Measurements from ENCODE around the gene SNAPIN. TPM values are rescaled to one million over a fixed set of nuclear protein-coding genes. Genes with fewer than 3 reads are reported as not detected.

The SNAPIN gene
- total RNA-seq, 1 experiment from 2014 or later = 23.4 TPM

DNA sequence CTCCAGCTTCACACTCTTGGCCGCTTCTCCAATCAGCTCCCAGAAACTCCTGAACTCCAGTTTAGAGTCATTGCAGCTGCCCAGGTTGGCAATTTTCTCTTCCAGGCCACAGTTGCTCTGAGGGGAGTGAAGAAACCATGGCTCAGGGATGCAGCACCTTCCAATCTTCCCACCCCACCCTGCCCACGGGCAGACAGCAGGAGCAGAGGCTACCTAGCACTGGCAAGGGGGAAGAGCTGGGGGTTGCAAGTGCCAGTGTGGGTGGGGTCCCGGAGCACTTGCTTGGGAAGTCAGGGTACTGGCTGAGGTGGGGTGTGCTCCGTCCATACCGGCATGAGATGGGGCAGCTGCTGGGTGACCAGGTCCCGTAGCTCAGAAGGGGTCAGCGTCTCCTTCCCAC lies 43.6 kb upstream of the SNAPIN start:
- DNase-seq (ENCODE audit: low spot score) (no peak), ATAC-seq (no peak)
- CTCF ChIA-PET = interaction anchor here (0.8 to 14.4 kb wide), 9 partner anchors 11 to 259 kb away, joined by 3 to 230 read pairs (median 7); partner anchors contain the start of genes S100A1, S100A13, S100A2 and S100A4
- Mint-ChIP-seq H3K27ac (no peak overlapping the region), H3K4me1 (peaks cover 41% of the 10 kb centered on the region), H3K36me3 (peaks cover 6% of the 10 kb centered on the region), H3K27me3 (ENCODE audit: low read depth) (no peaks in the 10 kb centered on the region; the same call in 1 of the 2 replicates), H3K9me3 (no peaks in the 10 kb centered on the region), H3K4me3 (no peak overlapping the region)
- TF ChIP-seq ZNF121 (CRISPR knock-in tag; IDR thresholded peaks at IDR 0.05) = no peak
- TF ChIP-seq, protein P1, sequence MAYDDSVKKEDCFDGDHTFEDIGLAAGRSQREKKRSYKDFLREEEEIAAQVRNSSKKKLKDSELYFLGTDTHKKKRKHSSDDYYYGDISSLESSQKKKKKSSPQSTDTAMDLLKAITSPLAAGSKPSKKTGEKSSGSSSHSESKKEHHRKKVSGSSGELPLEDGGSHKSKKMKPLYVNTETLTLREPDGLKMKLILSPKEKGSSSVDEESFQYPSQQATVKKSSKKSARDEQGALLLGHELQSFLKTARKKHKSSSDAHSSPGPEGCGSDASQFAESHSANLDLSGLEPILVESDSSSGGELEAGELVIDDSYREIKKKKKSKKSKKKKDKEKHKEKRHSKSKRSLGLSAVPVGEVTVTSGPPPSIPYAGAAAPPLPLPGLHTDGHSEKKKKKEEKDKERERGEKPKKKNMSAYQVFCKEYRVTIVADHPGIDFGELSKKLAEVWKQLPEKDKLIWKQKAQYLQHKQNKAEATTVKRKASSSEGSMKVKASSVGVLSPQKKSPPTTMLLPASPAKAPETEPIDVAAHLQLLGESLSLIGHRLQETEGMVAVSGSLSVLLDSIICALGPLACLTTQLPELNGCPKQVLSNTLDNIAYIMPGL (CRISPR knock-in tag; IDR thresholded peaks at IDR 0.05) = no peak
- no peak for TF ChIP-seq ZNF138 (CRISPR knock-in tag; conservative IDR thresholded peaks at IDR 0.05)
- TF ChIP-seq ZNF416 (CRISPR knock-in tag; IDR thresholded peaks at IDR 0.05) = no peak
- TF ChIP-seq NFE2L1 (CRISPR knock-in tag; IDR thresholded peaks at IDR 0.05) = no peak
- TF ChIP-seq, protein P2, sequence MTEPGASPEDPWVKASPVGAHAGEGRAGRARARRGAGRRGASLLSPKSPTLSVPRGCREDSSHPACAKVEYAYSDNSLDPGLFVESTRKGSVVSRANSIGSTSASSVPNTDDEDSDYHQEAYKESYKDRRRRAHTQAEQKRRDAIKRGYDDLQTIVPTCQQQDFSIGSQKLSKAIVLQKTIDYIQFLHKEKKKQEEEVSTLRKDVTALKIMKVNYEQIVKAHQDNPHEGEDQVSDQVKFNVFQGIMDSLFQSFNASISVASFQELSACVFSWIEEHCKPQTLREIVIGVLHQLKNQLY (CRISPR knock-in tag; IDR thresholded peaks at IDR 0.05) = no peak
- POLR2A ChIA-PET = interaction anchor here (0.8 to 1.0 kb wide), 2 partner anchors 13 to 19 kb away, joined by 3 read pairs; partner anchors contain the start of gene CHTOP

DNA sequence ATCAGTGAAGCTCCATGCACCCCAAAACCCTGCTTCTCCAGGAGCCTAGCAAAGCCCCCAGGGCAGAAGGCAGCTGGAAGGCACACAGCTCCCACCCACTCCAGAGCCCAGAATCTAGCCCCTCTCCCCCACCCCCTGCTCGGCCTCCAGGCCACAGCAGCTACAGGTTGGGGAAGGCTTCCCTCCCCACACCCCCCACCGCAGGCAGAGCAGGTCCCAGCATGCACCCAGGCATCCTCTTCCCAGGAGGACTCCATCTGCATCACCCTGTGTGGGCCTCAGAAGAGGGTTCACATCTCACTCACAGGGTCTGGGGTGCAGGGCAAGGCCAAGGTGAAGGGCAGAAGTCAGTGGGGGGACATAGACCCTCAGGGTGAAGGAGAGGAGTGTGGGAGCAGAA lies 43.1 kb upstream of the SNAPIN start:
- ChIA-PET CTCF (interaction anchor here (1.2 to 14.4 kb wide), 9 partner anchors 13 to 260 kb away, joined by 4 to 230 read pairs (median 7); partner anchors contain the start of genes CHTOP, S100A1, S100A13 and S100A2), POLR2A (interaction anchor here (0.5 to 1.7 kb wide), 3 partner anchors 10 to 43 kb away, joined by 3 to 15 read pairs (median 5); partner anchors contain the start of gene S100A13)
- Mint-ChIP-seq H3K36me3 (peaks cover 8% of the 10 kb centered on the region), H3K27ac (no peak overlapping the region), H3K4me3 (no peak overlapping the region), H3K27me3 (ENCODE audit: low read depth) (no peaks in the 10 kb centered on the region; the same call in 1 of the 2 replicates), H3K9me3 (no peaks in the 10 kb centered on the region), H3K4me1 (peaks cover 36% of the 10 kb centered on the region)
- ATAC-seq (no peak), DNase-seq (ENCODE audit: low spot score) (no peak)
- TF ChIP-seq, protein P3, sequence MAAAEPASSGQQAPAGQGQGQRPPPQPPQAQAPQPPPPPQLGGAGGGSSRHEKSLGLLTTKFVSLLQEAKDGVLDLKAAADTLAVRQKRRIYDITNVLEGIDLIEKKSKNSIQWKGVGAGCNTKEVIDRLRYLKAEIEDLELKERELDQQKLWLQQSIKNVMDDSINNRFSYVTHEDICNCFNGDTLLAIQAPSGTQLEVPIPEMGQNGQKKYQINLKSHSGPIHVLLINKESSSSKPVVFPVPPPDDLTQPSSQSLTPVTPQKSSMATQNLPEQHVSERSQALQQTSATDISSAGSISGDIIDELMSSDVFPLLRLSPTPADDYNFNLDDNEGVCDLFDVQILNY (CRISPR knock-in tag; IDR thresholded peaks at IDR 0.05) = no peak
- TF ChIP-seq NR3C1 (CRISPR knock-in tag; conservative IDR thresholded peaks at IDR 0.05; ENCODE audit: low read depth) (no peak), ZBTB21 (CRISPR knock-in tag; IDR thresholded peaks at IDR 0.05; ENCODE audit: borderline replicate concordance) (no peak), SMAD3 (CRISPR knock-in tag; IDR thresholded peaks at IDR 0.05; ENCODE audit: borderline replicate concordance) (no peak), TCF7 (CRISPR knock-in tag; IDR thresholded peaks at IDR 0.05; ENCODE audit: low read depth) (no peak), SP1 (CRISPR knock-in tag; conservative IDR thresholded peaks at IDR 0.05) (no peak), JAZF1 (CRISPR knock-in tag; IDR thresholded peaks at IDR 0.05) (no peak), CBFB (CRISPR knock-in tag; IDR thresholded peaks at IDR 0.05; ENCODE audit: low read depth) (no peak), ZNF219 (CRISPR knock-in tag; IDR thresholded peaks at IDR 0.05; ENCODE audit: borderline replicate concordance) (no peak), ZNF317 (CRISPR knock-in tag; IDR thresholded peaks at IDR 0.05; ENCODE audit: borderline replicate concordance, low read depth) (no peak), HMGA2 (CRISPR knock-in tag; IDR thresholded peaks at IDR 0.05) (no peak), ZNF671 (CRISPR knock-in tag; IDR thresholded peaks at IDR 0.05) (no peak)
- TF ChIP-seq, protein P4, sequence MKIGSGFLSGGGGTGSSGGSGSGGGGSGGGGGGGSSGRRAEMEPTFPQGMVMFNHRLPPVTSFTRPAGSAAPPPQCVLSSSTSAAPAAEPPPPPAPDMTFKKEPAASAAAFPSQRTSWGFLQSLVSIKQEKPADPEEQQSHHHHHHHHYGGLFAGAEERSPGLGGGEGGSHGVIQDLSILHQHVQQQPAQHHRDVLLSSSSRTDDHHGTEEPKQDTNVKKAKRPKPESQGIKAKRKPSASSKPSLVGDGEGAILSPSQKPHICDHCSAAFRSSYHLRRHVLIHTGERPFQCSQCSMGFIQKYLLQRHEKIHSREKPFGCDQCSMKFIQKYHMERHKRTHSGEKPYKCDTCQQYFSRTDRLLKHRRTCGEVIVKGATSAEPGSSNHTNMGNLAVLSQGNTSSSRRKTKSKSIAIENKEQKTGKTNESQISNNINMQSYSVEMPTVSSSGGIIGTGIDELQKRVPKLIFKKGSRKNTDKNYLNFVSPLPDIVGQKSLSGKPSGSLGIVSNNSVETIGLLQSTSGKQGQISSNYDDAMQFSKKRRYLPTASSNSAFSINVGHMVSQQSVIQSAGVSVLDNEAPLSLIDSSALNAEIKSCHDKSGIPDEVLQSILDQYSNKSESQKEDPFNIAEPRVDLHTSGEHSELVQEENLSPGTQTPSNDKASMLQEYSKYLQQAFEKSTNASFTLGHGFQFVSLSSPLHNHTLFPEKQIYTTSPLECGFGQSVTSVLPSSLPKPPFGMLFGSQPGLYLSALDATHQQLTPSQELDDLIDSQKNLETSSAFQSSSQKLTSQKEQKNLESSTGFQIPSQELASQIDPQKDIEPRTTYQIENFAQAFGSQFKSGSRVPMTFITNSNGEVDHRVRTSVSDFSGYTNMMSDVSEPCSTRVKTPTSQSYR (CRISPR knock-in tag; IDR thresholded peaks at IDR 0.05) = no peak
- TF ChIP-seq, protein P5, sequence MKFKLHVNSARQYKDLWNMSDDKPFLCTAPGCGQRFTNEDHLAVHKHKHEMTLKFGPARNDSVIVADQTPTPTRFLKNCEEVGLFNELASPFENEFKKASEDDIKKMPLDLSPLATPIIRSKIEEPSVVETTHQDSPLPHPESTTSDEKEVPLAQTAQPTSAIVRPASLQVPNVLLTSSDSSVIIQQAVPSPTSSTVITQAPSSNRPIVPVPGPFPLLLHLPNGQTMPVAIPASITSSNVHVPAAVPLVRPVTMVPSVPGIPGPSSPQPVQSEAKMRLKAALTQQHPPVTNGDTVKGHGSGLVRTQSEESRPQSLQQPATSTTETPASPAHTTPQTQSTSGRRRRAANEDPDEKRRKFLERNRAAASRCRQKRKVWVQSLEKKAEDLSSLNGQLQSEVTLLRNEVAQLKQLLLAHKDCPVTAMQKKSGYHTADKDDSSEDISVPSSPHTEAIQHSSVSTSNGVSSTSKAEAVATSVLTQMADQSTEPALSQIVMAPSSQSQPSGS (CRISPR knock-in tag; IDR thresholded peaks at IDR 0.05; ENCODE audit: borderline replicate concordance, low read depth) = no peak
- TF ChIP-seq, protein P6, sequence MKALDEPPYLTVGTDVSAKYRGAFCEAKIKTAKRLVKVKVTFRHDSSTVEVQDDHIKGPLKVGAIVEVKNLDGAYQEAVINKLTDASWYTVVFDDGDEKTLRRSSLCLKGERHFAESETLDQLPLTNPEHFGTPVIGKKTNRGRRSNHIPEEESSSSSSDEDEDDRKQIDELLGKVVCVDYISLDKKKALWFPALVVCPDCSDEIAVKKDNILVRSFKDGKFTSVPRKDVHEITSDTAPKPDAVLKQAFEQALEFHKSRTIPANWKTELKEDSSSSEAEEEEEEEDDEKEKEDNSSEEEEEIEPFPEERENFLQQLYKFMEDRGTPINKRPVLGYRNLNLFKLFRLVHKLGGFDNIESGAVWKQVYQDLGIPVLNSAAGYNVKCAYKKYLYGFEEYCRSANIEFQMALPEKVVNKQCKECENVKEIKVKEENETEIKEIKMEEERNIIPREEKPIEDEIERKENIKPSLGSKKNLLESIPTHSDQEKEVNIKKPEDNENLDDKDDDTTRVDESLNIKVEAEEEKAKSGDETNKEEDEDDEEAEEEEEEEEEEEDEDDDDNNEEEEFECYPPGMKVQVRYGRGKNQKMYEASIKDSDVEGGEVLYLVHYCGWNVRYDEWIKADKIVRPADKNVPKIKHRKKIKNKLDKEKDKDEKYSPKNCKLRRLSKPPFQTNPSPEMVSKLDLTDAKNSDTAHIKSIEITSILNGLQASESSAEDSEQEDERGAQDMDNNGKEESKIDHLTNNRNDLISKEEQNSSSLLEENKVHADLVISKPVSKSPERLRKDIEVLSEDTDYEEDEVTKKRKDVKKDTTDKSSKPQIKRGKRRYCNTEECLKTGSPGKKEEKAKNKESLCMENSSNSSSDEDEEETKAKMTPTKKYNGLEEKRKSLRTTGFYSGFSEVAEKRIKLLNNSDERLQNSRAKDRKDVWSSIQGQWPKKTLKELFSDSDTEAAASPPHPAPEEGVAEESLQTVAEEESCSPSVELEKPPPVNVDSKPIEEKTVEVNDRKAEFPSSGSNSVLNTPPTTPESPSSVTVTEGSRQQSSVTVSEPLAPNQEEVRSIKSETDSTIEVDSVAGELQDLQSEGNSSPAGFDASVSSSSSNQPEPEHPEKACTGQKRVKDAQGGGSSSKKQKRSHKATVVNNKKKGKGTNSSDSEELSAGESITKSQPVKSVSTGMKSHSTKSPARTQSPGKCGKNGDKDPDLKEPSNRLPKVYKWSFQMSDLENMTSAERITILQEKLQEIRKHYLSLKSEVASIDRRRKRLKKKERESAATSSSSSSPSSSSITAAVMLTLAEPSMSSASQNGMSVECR (CRISPR knock-in tag; IDR thresholded peaks at IDR 0.05; ENCODE audit: borderline replicate concordance) = no peak
- TF ChIP-seq, protein P7, sequence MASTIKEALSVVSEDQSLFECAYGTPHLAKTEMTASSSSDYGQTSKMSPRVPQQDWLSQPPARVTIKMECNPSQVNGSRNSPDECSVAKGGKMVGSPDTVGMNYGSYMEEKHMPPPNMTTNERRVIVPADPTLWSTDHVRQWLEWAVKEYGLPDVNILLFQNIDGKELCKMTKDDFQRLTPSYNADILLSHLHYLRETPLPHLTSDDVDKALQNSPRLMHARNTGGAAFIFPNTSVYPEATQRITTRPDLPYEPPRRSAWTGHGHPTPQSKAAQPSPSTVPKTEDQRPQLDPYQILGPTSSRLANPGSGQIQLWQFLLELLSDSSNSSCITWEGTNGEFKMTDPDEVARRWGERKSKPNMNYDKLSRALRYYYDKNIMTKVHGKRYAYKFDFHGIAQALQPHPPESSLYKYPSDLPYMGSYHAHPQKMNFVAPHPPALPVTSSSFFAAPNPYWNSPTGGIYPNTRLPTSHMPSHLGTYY (CRISPR knock-in tag; IDR thresholded peaks at IDR 0.05) = no peak

Measured in WTC11 (cell line).